Limb (tissue), 2 donors: Measurements from ENCODE around the gene SLC6A18.

ENCODE experiments used
- DNase-seq, 2 donors: peaks; one replicate each; pipeline ENCODE4 v3.0.0-alpha.2; 2016; ENCODE audit errors: extremely low spot score in 2 of 2

SLC6A18 gene

DNA sequence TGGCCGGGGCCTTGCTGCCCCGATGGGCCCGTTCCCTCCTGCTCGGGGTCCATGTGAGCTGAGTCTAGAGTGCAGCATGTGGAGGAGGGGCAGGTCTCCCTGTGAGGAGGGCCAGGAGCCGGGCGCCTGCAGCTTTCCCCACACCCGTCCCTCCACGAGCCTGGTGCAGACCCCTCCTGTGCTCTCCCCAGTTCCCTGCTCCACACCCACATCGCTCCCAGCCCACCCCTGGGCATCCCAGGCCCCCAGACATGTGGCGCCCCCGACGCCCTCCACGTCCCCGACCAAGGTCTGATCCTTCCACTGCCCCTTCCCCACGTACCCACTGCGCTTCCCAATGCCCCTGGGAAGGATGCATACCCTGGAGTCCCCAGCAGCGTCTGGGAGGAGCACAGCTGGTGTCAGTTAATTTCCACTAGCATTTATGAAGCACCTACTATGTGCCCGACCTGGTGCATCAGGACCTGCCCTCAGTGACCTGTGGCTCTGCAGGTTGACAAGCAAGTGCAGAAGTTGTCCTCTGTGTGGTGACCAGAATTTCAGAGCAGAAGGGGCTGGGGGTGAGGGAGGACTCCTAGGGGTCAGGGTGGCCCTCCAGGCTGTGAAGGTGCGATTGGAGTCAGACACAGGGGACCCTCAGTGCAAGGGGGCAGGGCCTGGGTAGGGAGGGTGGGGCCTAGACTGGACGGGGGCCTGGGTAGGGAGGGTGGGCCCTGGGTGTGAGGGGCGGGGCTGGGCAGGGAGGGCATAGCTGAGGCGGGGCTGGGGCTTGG, 10.8 kb upstream of the SLC6A18 start:
- DNase-seq, result no peak

DNA sequence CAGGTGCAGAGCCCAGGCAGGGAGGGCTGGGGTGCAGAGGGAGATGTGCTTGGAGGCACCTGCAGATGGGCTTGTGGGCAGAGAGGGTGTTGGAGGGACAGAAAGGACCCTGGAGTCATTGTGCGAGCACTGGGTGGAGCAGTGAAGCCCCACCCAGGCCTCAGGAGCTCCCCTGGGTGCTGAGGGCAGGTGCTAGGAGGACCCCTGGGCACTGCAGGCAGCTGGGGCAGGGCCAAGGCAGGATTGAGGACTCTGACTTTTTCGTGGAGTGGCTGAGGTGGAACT, 10.3 kb upstream of the SLC6A18 start:
- no peak for DNase-seq

DNA sequence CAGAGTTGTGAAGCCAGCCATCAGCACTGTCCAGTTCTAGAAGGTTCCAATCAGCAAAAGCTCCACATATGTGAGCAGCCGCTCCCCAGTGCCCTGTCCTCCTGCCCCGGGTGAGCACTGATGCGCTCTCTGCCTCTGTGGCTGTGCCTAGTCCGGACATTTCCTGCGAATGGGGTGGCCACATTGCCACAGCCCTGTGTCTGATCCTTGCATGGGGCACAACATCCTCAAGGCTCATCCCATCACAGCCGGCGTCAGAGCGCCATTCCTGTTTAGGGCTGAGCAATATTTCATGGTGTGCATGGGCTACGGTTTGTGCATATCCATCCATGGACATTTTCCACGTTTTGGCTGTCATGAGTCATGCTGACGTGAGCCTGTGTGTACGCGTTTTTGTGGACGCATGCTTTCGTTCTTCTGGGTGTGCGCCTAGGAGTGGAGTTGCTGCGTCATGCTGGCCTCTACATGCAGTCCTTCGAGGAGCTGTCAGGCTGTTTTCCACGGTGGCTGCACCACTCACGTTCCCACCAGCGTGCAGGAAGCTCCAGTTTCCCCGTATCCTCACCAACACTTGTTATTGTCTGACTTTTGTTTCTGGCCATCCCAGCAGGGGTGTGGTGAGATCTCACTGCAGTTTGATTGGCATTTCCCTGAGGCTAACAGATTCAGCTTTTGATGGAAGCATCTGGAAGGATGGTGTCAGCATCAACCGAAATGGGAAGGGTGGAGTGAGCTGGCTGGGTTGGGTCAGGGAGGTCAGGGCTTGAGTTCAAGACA, 9.7 kb upstream of the SLC6A18 start:
- no peak for DNase-seq

DNA sequence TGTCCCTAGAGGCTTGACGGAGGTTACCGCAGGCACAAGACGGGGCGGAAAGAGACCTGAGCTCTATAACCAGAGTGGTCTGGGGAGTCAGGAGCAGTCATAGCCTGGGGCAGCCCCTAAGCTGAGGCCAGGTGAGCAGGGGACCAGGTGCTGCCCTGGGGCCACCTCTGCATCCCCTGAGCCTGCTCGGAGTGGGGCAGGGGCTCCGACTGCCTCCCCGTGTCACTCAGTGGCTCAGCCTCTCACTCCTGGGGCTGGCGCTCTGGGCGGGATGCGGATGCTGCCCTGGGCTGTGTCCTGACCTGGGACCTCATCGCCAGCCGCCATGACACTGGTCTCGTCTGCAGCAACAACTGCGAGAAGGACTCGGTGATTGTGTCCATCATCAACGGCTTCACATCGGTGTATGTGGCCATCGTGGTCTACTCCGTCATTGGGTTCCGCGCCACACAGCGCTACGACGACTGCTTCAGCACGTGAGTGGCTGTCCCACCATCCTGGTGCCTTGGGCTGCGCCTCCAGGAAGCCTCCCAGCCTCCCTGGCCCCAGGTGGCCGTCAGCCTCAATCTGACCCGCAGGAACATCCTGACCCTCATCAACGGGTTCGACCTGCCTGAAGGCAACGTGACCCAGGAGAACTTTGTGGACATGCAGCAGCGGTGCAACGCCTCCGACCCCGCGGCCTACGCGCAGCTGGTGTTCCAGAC, 8.8 kb upstream of the SLC6A18 start:
- DNase-seq, result no peak

DNA sequence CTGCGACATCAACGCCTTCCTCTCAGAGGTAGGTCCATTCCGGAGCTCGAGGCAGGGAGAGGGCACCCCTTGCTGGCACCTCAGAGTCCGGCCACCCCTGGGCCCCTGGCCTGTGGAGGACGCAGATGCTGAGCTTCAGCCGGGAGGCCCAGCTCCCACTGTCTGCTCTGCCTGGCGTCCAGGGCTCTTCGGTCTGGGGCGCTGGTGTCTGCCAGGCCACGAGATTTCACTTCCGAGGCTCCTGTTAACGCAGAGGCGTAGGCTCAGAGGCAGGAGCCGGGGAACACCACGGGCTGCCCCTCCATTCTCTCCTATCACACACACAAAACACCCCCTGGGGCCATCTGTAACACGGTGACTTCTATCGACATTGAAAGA, 8.3 kb upstream of the SLC6A18 start:
- DNase-seq, result no peak

DNA sequence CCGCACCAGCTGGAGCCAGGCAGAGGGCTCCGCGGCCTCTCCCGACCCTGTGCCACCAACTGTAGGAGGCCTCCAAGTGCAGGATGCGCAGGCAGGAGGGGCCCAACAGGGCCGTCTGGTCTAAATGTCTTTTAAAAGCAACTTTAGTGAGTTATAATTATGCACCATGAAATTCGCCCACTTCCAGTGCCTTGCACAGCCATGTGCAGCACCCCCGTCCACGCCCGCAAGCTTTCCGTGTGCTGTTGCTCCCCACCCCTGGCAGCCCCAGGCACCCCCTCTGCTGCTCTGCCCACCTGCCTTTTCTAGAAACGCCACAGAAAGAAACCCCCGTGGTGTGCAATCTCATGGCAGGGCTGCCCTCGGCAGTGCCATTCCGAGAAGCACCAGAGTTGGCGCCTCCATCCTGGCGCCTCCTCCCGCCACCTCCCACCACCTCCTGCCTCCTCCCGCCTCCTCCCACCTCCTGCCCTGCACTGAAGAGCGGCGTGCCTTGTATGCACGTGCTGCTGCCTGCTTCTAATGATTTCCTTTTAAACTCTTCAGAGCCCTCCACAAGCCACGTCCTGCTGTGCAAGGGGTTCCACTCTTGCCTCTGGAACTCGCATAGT, 7.5 kb upstream of the SLC6A18 start:
- no peak for DNase-seq

DNA sequence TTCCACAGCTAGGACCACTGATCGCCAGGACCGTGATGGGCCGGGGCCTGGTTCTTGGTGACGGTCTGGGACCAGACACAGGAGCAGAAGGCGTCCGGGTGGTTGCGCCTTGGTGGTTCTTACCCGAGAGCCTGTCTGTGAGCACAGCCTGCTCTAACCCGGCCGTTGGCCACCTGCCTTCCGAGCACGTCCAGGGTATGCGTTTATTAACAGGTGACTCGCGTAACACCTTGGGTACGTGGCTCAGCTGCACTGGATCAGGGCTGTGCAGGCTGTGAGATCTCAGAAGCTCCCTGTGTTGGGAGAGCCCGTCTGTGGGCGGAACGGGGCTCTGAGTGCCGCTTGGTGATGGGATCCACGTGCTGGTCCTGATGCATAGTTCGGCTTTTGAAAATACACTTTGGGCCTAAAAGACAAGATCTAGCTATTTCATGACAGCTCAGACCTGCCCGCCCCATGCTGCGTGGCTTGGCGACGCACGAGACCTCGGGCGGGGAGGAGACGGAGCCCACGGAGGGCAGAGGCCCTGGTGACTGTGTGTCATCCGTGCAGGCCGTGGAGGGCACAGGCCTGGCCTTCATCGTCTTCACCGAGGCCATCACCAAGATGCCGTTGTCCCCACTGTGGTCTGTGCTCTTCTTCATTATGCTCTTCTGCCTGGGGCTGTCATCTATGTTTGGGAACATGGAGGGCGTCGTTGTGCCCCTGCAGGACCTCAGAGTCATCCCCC, 6.7 kb upstream of the SLC6A18 start:
- no peak for DNase-seq

DNA sequence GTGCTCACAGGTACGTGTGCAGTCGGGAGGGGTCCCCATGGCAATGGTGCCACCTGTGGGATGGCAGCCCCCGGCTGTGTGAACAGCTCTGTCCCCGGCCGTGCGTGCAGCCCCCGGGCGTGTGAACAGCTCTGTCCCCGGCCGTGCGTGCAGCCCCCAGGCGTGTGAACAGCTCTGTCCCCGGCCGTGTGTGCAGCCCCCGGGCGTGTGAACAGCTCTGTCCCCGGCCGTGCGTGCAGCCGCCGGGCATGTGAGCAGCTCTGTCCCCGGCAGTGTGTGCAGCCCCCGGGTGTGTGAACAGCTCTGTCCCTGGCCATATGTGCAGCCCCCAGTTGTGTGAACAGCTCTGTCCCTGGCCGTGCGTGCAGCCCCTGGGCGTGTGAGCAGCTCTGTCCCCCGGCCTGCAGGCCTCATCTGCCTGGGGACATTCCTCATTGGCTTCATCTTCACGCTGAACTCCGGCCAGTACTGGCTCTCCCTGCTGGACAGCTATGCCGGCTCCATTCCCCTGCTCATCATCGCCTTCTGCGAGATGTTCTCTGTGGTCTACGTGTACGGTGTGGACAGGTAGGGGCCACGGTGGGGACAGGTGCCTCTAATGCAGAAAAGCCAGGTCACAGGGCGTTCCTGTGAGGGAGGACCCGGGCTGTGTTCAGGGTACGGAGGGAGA, 5.9 kb upstream of the SLC6A18 start:
- DNase-seq, result no peak

DNA sequence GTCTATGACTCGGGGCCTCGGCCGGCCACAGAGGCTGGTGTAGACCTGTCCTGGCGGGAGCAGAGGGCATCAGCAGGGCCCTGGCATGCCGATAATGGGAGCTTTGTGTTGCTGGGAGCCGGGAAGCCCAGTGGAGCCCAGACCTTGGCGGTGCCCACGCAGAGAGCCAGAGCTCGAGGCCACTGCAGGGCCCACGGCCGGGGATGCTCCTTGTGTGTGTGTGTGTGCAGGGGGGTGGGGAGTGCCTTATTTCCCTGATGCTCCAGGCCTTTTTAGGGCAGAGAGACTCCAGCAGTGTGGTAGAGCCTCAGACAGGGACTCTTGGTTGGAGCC, 5.4 kb upstream of the SLC6A18 start:
- no peak for DNase-seq

DNA sequence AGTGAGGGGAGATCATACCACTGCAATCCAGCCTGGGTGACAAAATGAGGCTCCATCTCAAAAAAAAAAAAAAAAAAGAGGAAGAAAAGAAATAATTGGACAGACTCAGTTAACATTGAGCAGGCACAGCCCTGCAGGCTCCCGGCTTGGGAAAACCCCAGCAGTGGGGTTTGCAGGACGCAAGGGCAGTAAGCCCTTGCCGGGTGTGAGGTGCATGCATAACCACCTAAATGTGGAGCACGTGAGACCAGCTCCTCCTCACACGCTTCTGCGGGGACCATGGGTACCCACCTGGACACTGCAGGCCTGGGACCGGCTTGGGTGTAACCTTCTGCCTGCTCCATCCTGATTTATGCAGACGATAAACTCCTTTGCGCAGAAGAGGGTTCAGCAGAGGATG, 4.8 kb upstream of the SLC6A18 start:
- DNase-seq, result no peak

DNA sequence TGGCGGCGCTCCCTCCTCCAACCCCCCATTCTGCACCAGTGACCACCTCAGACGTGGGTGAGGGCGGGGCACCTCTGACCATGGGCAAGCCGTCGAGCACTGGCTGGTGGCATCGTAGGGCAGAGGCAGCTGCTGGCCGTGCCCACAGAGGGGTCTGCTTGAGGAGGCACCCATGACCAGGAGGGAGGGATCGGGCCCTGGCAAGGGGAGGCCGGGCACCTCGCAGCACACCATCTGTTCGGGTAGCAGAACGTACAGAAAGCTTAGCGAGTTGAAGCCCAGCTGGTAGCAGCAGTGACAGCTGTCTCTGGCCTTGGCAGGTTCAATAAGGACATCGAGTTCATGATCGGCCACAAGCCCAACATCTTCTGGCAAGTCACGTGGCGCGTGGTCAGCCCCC, 4.3 kb upstream of the SLC6A18 start:
- no peak for DNase-seq

DNA sequence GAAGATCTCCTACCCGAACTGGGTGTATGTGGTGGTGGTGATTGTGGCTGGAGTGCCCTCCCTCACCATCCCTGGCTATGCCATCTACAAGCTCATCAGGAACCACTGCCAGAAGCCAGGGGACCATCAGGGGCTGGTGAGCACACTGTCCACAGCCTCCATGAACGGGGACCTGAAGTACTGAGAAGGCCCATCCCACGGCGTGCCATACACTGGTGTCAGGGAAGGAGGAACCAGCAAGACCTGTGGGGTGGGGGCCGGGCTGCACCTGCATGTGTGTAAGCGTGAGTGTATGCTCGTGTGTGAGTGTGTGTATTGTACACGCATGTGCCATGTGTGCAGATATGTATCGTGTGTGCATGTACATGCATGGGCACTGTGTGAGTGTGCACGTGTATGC, 3.5 kb upstream of the SLC6A18 start:
- no peak for DNase-seq

DNA sequence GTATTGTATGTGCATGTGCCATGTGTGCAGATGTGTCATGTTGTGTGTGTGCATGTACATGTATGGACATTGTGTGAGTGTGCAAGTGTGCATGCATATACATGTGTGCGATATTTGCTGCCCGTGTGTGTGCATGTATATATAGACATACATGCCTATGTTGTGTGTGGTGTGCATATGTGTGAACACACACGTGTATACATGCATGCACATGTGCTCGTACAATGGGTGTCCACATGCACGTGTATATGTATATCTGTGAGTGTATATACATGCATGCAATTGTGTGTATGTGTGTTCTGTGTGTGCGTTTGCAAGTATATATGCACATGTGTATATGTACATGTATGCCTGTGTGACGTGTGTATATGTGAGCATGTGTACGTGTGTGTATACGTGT, 3.0 kb upstream of the SLC6A18 start:
- DNase-seq, result no peak

DNA sequence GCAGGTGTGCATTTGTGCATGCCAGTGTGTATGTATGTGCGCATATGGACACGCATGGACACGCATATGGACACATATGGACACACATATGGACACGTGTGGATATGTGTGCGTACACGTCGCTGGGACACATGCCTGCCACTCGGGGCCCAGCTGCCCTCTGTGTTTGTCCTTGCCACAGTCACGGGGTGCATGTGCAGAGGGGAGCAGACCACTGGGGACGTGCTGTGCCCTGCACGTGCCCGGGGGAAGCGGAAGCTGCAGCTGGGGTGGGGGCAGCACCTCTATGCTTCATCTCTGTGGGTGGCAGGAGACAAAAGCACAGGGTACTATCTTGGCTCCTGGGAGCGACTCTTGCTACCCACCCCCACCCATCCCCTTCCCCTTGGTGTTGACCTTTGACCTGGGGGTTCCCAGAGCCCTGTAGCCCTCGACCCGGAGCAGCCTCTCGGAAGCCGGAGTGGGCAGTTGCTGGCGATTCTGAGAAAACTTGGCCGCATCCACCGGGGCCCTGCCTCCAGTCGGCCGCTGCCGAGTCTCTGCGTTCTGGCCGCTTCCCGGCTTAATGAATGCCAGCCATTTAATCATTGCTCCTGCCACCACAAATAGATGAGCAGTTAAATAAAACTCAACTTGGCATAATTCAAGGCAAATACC, 2.4 kb upstream of the SLC6A18 start:
- no peak for DNase-seq

DNA sequence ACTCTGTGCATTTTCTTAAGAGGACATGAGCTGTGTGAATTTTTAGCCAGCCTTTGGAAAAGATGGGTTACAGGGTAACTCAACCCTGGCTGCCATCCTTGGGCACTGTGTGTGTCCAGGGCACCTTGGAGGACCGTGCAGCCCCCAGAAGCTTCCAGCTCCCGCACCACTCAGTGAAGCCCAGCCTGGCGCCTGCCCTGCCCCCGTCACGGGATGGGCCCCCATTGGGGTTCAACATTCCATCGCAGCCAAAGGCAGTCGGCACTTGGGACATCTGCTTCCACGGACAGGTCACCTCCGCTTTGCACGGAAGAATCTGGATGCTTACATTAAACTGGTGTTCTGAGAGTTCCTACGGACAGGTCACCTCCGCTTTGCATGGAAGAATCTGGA, 1.9 kb upstream of the SLC6A18 start:
- no peak for DNase-seq

DNA sequence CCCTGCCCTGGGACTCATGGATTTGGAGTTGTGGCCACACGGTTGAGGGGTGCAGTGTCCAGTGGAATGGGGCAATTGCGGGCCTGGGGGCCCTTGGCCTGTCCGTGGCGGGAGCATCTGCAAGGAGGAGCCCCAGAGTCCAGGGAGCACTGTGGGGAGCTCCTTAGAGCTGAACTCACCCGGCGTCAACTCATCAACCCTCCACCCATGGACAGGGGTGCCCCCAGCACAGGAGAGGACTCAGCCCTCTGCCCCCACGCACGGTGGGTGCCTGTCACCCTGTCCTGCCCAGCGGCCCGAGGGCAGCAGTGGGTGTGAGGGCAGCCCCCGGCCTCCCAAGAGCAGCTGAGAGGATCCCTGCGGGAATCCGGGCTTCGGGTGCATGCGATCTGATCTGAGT, 550 bp upstream of the SLC6A18 start:
- DNase-seq, result no peak

DNA sequence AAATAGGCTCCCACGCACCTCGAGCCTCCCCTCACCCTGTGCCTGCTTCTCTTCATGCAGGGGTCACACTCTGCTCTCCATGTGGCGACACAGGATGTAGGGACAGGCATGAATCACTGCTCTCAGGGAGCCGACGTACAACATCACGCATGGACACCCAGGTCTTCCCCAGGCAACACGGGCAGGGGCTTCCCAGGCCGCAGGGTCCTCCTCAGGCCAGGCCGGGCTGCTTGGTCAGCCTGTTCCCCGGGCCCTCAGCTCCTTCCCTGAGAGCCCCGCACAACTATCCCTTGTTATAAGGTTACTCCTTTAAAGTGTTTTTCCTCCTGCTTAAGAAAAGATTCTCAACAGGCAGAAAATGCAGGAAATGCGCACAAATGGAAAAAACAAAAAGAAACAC, 1.1 kb downstream of the SLC6A18 start:
- DNase-seq, result no peak

DNA sequence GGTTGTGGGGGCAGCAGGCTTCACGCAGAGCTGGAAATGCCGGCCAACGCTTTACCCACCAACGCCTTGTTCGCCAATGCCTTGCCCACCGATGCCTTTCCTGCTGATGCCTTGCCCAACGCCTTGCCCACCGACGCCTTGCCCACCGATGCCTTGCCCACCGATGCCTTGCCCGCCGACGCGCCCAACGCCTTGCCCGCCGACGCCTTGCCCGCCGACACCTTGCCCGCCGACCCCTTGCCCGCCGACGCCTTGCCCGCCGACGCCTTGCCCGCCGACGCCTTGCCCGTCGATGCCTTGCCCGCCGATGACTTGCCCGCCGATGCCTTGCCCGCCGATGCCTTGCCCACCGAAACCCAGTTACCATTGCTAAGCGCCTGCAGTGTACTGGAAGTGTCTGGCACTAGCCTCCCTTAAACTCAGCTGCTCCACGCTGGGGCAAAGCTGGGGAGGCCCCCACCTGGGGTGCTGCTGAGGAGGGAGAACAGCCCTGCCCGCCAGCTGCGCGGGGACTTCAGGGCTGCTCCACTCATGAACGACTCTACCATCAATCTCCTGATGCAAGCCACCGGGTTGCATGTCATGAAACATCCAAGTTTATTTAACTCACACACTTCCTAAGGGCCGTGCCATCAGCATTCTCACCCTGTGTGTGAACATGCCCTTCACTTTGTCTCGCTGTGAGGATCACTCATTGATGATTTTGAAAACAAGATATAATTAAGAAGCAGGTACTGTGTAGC, 1.8 kb downstream of the SLC6A18 start:
- no peak for DNase-seq

DNA sequence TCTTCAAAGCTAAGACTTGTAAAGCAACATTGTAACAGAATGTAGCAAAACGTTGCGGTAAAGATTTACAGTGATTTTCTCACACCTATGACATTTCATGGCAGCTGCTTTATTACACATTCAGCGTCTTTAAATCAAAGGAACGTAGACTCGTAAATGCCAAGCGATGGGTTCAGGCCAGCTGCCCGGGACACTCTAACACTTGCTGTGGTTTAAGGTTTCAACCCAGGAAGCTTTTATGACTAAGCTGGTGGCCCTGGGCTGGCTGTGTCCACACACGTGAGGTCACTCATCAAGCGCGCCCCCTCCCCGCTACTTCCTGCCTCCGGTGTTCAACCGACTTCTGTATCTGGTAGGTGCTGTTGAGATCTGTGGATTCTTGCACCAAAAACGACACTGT, 2.5 kb downstream of the SLC6A18 start:
- peak; percentile 24 to 50 for DNase-seq

DNA sequence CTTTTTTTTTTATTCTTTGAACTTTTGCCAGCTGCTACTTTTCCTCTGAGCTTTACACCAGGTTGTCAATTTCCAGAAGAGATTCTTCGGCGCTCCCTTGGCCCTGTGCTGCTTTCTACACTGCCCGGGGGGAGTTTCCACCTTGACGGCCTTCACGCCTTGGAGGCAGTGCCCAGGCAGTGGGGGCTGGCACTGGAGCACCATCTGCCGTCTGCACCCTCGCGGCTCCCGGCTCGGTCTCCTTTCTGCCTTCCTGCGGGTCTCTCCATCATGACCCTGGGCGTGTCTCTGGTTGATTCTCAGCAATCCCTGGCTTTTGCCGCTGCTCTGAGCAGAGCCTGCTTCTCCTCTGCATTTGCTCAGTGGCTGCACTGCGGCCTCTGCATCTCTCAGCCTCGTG, 2.9 kb downstream of the SLC6A18 start:
- no peak for DNase-seq
